ENCODE measurements around the gene GDF9.

- TF ChIP-seq CTCF (conservative IDR thresholded peaks at IDR 0.05) (no peak), ZFX (IDR thresholded peaks at IDR 0.05) (no peak)
Observed at GRCh38 chr5:132887283-132887682, 21.0 kb upstream of the GDF9 start.

Data from C4-2B (cell line).